ENCODE measurements around the gene SLC35F1.

SLC35F1 gene

GRCh38 chr6:118304321-118304720 is 397.3 kb downstream of the SLC35F1 start:
- H3K9me3 ChIP-seq (ENCODE audit: control insufficient read depth, low read length) = no peaks in the 10 kb centered on the region
- H3K4me3 ChIP-seq (ENCODE audit: low read depth, low read length) = no peak overlapping the region
- H3K27me3 ChIP-seq (ENCODE audit: control insufficient read depth, insufficient read depth, low read length) = no peaks in the 10 kb centered on the region
- TF ChIP-seq, protein P1, sequence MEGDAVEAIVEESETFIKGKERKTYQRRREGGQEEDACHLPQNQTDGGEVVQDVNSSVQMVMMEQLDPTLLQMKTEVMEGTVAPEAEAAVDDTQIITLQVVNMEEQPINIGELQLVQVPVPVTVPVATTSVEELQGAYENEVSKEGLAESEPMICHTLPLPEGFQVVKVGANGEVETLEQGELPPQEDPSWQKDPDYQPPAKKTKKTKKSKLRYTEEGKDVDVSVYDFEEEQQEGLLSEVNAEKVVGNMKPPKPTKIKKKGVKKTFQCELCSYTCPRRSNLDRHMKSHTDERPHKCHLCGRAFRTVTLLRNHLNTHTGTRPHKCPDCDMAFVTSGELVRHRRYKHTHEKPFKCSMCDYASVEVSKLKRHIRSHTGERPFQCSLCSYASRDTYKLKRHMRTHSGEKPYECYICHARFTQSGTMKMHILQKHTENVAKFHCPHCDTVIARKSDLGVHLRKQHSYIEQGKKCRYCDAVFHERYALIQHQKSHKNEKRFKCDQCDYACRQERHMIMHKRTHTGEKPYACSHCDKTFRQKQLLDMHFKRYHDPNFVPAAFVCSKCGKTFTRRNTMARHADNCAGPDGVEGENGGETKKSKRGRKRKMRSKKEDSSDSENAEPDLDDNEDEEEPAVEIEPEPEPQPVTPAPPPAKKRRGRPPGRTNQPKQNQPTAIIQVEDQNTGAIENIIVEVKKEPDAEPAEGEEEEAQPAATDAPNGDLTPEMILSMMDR (IDR thresholded peaks at IDR 0.05) = no peak
- no peak overlapping the region for H2AFZ ChIP-seq
- no peaks in the 10 kb centered on the region for H3K4me1 ChIP-seq
- no peak overlapping the region for H3K27ac ChIP-seq
- no peak overlapping the region for H3K9ac ChIP-seq
- H3K36me3 ChIP-seq (ENCODE audit: control insufficient read depth, insufficient read depth, low read length) = no peaks in the 10 kb centered on the region
- H3K79me2 ChIP-seq = no peaks in the 10 kb centered on the region
- H3K4me2 ChIP-seq (ENCODE audit: low read length) = no peak overlapping the region

DNA sequence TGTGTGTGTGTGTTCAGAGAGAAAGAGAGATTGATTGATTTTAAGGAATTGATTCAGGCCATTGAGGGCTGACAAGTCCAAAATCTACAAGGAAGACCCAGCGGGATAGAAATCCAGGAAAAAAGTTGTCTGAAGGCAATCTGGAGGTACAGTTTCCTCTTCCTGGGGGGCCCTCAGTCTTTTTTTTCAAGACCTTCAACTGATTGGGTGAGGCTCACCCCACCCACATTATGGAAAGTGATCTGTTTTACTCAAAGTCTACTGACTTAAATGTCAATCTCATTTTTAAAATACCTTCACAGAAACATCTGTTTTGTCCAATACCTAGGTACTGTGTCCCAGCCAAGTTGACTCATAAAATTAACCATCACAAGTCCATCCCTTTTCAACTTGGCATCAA is 398.0 kb downstream of the SLC35F1 start:
- Histone ChIP-seq H2AFZ (no peak overlapping the region), H3K27ac (no peak overlapping the region), H3K79me2 (no peaks in the 10 kb centered on the region), H3K27me3 (ENCODE audit: control insufficient read depth, insufficient read depth, low read length) (no peaks in the 10 kb centered on the region), H3K9me3 (ENCODE audit: control insufficient read depth, low read length) (no peaks in the 10 kb centered on the region), H3K4me2 (ENCODE audit: low read length) (no peak overlapping the region), H3K9ac (no peak overlapping the region), H3K36me3 (ENCODE audit: control insufficient read depth, insufficient read depth, low read length) (no peaks in the 10 kb centered on the region), H3K4me1 (no peaks in the 10 kb centered on the region), H3K4me3 (ENCODE audit: low read depth, low read length) (no peak overlapping the region)
- TF ChIP-seq, protein P1 (IDR thresholded peaks at IDR 0.05) = no peak

DNA sequence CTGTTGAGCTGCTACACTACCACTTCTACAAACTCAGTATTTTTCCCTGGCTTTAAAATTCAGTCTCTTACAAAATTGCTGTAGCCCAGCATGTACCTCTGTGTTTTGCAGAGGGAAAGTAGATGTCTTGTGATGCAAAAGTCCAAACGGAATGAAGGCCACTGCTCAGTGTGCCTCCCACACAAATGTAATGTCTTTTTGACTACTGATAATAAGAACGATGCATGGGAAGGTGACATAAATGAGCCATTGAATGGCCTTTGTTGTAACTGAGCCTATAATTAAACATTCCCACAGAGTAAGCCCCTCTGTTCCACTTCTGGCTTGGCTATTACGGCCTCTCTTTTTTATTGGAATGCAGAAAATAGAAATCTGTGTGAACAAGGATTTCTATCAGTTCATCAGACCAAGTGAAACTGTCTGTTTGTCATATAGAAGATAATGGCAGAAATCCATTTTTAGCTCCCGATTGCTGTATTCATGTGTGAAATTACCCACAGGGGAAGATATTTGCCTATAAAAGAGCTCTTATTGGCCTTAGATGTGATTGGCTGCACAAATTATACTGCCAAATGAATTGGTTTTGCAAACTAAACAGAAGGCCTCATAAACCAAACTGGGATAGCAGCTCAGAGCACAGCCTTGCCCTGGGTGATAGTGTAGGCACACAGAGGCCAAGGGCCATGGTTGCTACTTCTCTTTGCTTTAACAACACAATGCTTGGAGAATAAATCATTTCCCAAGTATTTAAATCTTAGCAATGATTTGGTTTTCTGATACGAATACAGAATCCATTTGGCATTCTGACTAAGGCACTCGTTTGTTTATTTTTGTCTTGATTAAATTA is 399.6 kb downstream of the SLC35F1 start:
- no peaks in the 10 kb centered on the region for H3K36me3 ChIP-seq (ENCODE audit: control insufficient read depth, insufficient read depth, low read length)
- TF ChIP-seq, protein P1 (IDR thresholded peaks at IDR 0.05) = no peak
- no peaks in the 10 kb centered on the region for H3K79me2 ChIP-seq
- H3K9me3 ChIP-seq (ENCODE audit: control insufficient read depth, low read length) = no peaks in the 10 kb centered on the region
- H2AFZ ChIP-seq = no peak overlapping the region
- no peaks in the 10 kb centered on the region for H3K4me1 ChIP-seq
- H3K4me3 ChIP-seq (ENCODE audit: low read depth, low read length) = no peak overlapping the region
- no peak overlapping the region for H3K9ac ChIP-seq
- no peak overlapping the region for H3K27ac ChIP-seq
- H3K4me2 ChIP-seq (ENCODE audit: low read length) = no peak overlapping the region
- no peaks in the 10 kb centered on the region for H3K27me3 ChIP-seq (ENCODE audit: control insufficient read depth, insufficient read depth, low read length)

- TF ChIP-seq, protein P1 (IDR thresholded peaks at IDR 0.05) = no peak
- no peak overlapping the region for H3K27ac ChIP-seq
These were observed 400.5 kb downstream of the SLC35F1 start for GRCh38 chr6:118307581-118307980.

More at GRCh38 chr6:118307581-118307980, 400.5 kb downstream of the SLC35F1 start:
- Histone ChIP-seq H3K27me3 (ENCODE audit: control insufficient read depth, insufficient read depth, low read length) (no peaks in the 10 kb centered on the region), H3K4me1 (no peaks in the 10 kb centered on the region), H2AFZ (no peak overlapping the region), H3K4me3 (ENCODE audit: low read depth, low read length) (no peak overlapping the region), H3K79me2 (no peaks in the 10 kb centered on the region), H3K36me3 (ENCODE audit: control insufficient read depth, insufficient read depth, low read length) (no peaks in the 10 kb centered on the region), H3K9me3 (ENCODE audit: control insufficient read depth, low read length) (no peaks in the 10 kb centered on the region), H3K9ac (no peak overlapping the region), H3K4me2 (ENCODE audit: low read length) (no peak overlapping the region)
